Sigmoid colon (tissue), 4 donors: ENCODE results near the gene PGAP1.

Source experiments
- CTCF ChIP-seq, 4 experiments: fragments of 450-650 bp in 3 of 4; fragments of 200-600 bp in 1 of 4; IDR thresholded peaks; one replicate each; pipeline ENCODE4 v1.5.1; 2016 to 2019; ENCODE audit warnings: antibody characterized with exemption in 4 of 4, mild to moderate bottlenecking in 3 of 4, moderate library complexity in 2 of 4
- EP300 ChIP-seq, 4 donors: sonication (generic); formaldehyde crosslinking; IDR thresholded peaks; one replicate each; pipeline ENCODE4 v1.6.1; 2017; ENCODE audit warnings: antibody characterized with exemption in 4 of 4
- POLR2A ChIP-seq, 2 donors: fragments of 450-650 bp; IDR thresholded peaks; one replicate each; pipeline ENCODE4 v1.6.1; 2016; ENCODE audit warnings: antibody characterized with exemption in 2 of 2, mild to moderate bottlenecking in 2 of 2, moderate library complexity in 2 of 2

- TF ChIP-seq CTCF (IDR thresholded peaks at IDR 0.05) (no peak), POLR2A (IDR thresholded peaks at IDR 0.05) (no peak), EP300 (IDR thresholded peaks at IDR 0.05) (no peak)
These were observed 73.0 kb downstream of the PGAP1 start for GRCh38 chr2:196853301-196854087.
